B cell (primary cell): ENCODE measurements around the gene ISG15.

Experiments used
- CTCF ChIP-seq: fragments of 200-600 bp; IDR thresholded peaks from one replicate; pipeline ENCODE4 v1.8.0; 2022; ENCODE audit warnings: antibody characterized with exemption, mild to moderate bottlenecking
- EZH2 ChIP-seq: IDR thresholded peaks from 2 replicates; pipeline ENCODE4 v1.6.1; 2012; ENCODE audit warnings: borderline replicate concordance, low read depth, mild to moderate bottlenecking, moderate library complexity, low read length; ENCODE audit not compliant: insufficient read depth, poor library complexity, severe bottlenecking

DNA sequence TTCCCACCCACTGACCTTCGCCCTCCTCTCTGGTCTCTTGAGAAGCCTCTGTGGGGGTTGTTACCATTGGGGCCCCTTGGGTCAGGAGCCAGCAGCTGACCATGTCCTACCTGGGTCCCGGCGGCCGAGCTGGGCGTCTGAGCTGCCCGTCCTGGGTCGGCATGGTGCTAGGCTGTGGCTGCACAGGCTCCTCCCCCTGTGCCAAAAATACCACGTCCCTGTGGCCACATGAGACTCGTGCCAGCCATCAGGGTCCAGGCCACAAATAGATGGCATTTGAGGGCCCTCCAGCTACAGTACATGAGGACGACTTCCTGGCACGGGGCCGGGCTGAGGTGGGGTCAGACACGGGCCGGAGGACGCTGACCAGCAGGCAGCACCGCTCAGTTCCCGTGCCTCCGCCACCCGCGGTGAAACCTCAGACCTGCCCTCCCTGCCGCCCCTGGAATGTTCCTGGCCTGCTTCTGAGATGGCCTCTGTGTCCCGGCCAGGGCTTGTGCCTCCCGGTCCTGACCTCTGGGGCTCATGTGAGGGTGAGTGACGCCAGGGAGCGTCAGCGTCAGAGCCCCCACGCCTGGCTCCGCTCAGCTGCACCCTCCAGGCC lies 31.2 kb upstream of the ISG15 start, which contains the start of gene PERM1:
- TF ChIP-seq CTCF: no peak
- no peak for TF ChIP-seq EZH2
